ENCODE results near the gene MXI1. TPM values are rescaled to one million over a fixed set of nuclear protein-coding genes. Genes with fewer than 3 reads are reported as not detected.

MXI1 gene
- total RNA-seq, 1 experiment from 2014 or later, result 12.1 TPM

GRCh38 chr10:110296966-110297365 lies 89.6 kb downstream of the MXI1 start:
- in situ Hi-C loops (cut with HindIII; ENCODE audit: low sequenced_read_pairs), result loop anchor here (25.0 kb wide), 1 partner anchor 160 kb away; no protein-coding TSS in a partner anchor
- no peak for DNase-seq (ENCODE audit: low spot score)

- DNase-seq (ENCODE audit: low spot score), result no peak
- in situ Hi-C loops (cut with HindIII; ENCODE audit: low sequenced_read_pairs), result no loop called here
These were observed 93.1 kb downstream of the MXI1 start for GRCh38 chr10:110300486-110300986.

- DNase-seq (ENCODE audit: low spot score), result no peak
- in situ Hi-C loops (cut with HindIII; ENCODE audit: low sequenced_read_pairs), result no loop called here
These were observed 96.3 kb downstream of the MXI1 start for GRCh38 chr10:110303681-110304080.

- in situ Hi-C loops (cut with HindIII; ENCODE audit: low sequenced_read_pairs), result no loop called here
- DNase-seq (ENCODE audit: low spot score), result no peak
These were observed 97.0 kb downstream of the MXI1 start for GRCh38 chr10:110304394-110304779.

- in situ Hi-C loops (cut with HindIII; ENCODE audit: low sequenced_read_pairs), result no loop called here
These were observed 97.5 kb downstream of the MXI1 start, which contains the start of gene SMNDC1 for GRCh38 chr10:110304780-110305421. SMNDC1 (minus strand) TSS chr10:110304920; CDS start chr10:110303587, 1,333 bp downstream.

GRCh38 chr10:110305767-110306451 lies 98.5 kb downstream of the MXI1 start:
- in situ Hi-C loops (cut with HindIII; ENCODE audit: low sequenced_read_pairs), result no loop called here
- peak; percentile 87 for DNase-seq (ENCODE audit: low spot score)

More at GRCh38 chr10:110304780-110305421, 97.5 kb downstream of the MXI1 start, which contains the start of gene SMNDC1:
- peak; percentile 98 for DNase-seq (ENCODE audit: low spot score)

GRCh38 chr10:110306452-110306768 lies 99.0 kb downstream of the MXI1 start:
- in situ Hi-C loops (cut with HindIII; ENCODE audit: low sequenced_read_pairs), result no loop called here
- DNase-seq (ENCODE audit: low spot score), result no peak

GRCh38 chr10:110307805-110308204 lies 100.4 kb downstream of the MXI1 start:
- no peak for DNase-seq (ENCODE audit: low spot score)
- in situ Hi-C loops (cut with HindIII; ENCODE audit: low sequenced_read_pairs), result no loop called here

GRCh38 chr10:110310741-110311140 lies 103.3 kb downstream of the MXI1 start:
- DNase-seq (ENCODE audit: low spot score), result no peak
- in situ Hi-C loops (cut with HindIII; ENCODE audit: low sequenced_read_pairs), result no loop called here

- in situ Hi-C loops (cut with HindIII; ENCODE audit: low sequenced_read_pairs), result no loop called here
- DNase-seq (ENCODE audit: low spot score), result peak; percentile 82
These were observed 104.0 kb downstream of the MXI1 start for GRCh38 chr10:110311357-110311949.

- DNase-seq (ENCODE audit: low spot score), result no peak
- in situ Hi-C loops (cut with HindIII; ENCODE audit: low sequenced_read_pairs), result no loop called here
These were observed 104.8 kb downstream of the MXI1 start for GRCh38 chr10:110312206-110312605.

- in situ Hi-C loops (cut with HindIII; ENCODE audit: low sequenced_read_pairs), result no loop called here
- DNase-seq (ENCODE audit: low spot score), result no peak
These were observed 106.3 kb downstream of the MXI1 start for GRCh38 chr10:110313674-110314073.

GRCh38 chr10:110317866-110318850 lies 110.8 kb downstream of the MXI1 start:
- DNase-seq (ENCODE audit: low spot score), result no peak
- in situ Hi-C loops (cut with HindIII; ENCODE audit: low sequenced_read_pairs), result no loop called here

- in situ Hi-C loops (cut with HindIII; ENCODE audit: low sequenced_read_pairs), result no loop called here
- no peak for DNase-seq (ENCODE audit: low spot score)
These were observed 114.6 kb downstream of the MXI1 start for GRCh38 chr10:110321869-110322620.

- DNase-seq (ENCODE audit: low spot score), result no peak
- in situ Hi-C loops (cut with HindIII; ENCODE audit: low sequenced_read_pairs), result no loop called here
These were observed 116.1 kb downstream of the MXI1 start for GRCh38 chr10:110323503-110323902.

GRCh38 chr10:110324201-110324804 lies 116.9 kb downstream of the MXI1 start:
- in situ Hi-C loops (cut with HindIII; ENCODE audit: low sequenced_read_pairs), result no loop called here
- DNase-seq (ENCODE audit: low spot score), result no peak

- DNase-seq (ENCODE audit: low spot score), result no peak
- in situ Hi-C loops (cut with HindIII; ENCODE audit: low sequenced_read_pairs), result no loop called here
These were observed 117.4 kb downstream of the MXI1 start for GRCh38 chr10:110324805-110325280.

Data from G401 (cell line).